Measurements from ENCODE around the gene ATF6. TPM values are rescaled to one million over a fixed set of nuclear protein-coding genes. Genes with fewer than 3 reads are reported as not detected.

The ATF6 gene
- polyA plus RNA-seq, 2 of the 4 experiments (the other 2 are of a cell fraction): 8.6 to 28.0 TPM

- DNase-seq (ENCODE audit: low read depth in 1 of 2, low spot score in 1 of 2) (no peak), FAIRE-seq (no peak), ATAC-seq (no peak)
- ChIA-PET CTCF (interaction anchor here (1.6 kb wide), 1 partner anchor 103 kb away, joined by 3 read pairs; no protein-coding TSS in a partner anchor), POLR2A (no interaction called here)
- no peak overlapping the region for H3K4me3 ChIP-seq
- H3K27ac ChIP-seq: no peak overlapping the region
- no peak overlapping the region for H3K4me2 ChIP-seq
- WGBS (ENCODE audit: missing lambda C conversion rate): 85% methylated on average over 3 of the region's 3 CpGs
- peaks cover 26% of the 10 kb centered on the region for H3K4me1 ChIP-seq
- H3K9me3 ChIP-seq: no peaks in the 10 kb centered on the region
- TF ChIP-seq BCL3 (IDR thresholded peaks at IDR 0.05) (no peak), EHMT2 (IDR thresholded peaks at IDR 0.05; ENCODE audit: low read depth) (no peak), E2F6 (IDR thresholded peaks at IDR 0.05; ENCODE audit: borderline replicate concordance, low read depth) (no peak), BHLHE40 (IDR thresholded peaks at IDR 0.05; ENCODE audit: low read depth, low read length) (no peak), HOXA7 (CRISPR knock-in tag; IDR thresholded peaks at IDR 0.05) (no peak), PHF8 (IDR thresholded peaks at IDR 0.05; ENCODE audit: borderline replicate concordance, low read depth) (no peak), ZNF302 (CRISPR knock-in tag; IDR thresholded peaks at IDR 0.05) (no peak), RARB (CRISPR knock-in tag; IDR thresholded peaks at IDR 0.05) (no peak), MYC (IDR thresholded peaks at IDR 0.05; ENCODE audit: borderline replicate concordance, low read length) (no peak), TFCP2L1 (CRISPR knock-in tag; IDR thresholded peaks at IDR 0.05) (no peak)
Measured at GRCh38 chr1:161887730-161888287, 121.7 kb downstream of the ATF6 start.

- DNase-seq (ENCODE audit: low read depth in 1 of 2, low spot score in 1 of 2) (no peak), ATAC-seq (no peak), FAIRE-seq (no peak)
- TF ChIP-seq EHF (CRISPR knock-in tag; IDR thresholded peaks at IDR 0.05): no peak
- POLR2A ChIA-PET: no interaction called here
- Histone ChIP-seq H3K4me2 (no peak overlapping the region), H3K27ac (no peak overlapping the region), H3K9me3 (no peaks in the 10 kb centered on the region), H3K4me1 (peaks cover 4% of the 10 kb centered on the region), H3K4me3 (no peak overlapping the region)
- CTCF ChIA-PET: interaction anchor here (1.0 to 2.2 kb wide), 3 partner anchors 9 to 15 kb away, joined by 3 to 8 read pairs (median 6); no protein-coding TSS in a partner anchor
- 95% methylated on average over 21 of the region's 22 CpGs for WGBS (ENCODE audit: missing lambda C conversion rate)
Measured at GRCh38 chr1:161890574-161890973, 124.5 kb downstream of the ATF6 start.

GRCh38 chr1:161899091-161899490, 133.0 kb downstream of the ATF6 start:
- DNase-seq (ENCODE audit: low read depth in 1 of 2, low spot score in 1 of 2): no peak
- Histone ChIP-seq H3K4me1 (no peaks in the 10 kb centered on the region), H3K27ac (no peak overlapping the region), H3K4me3 (no peak overlapping the region), H3K9me3 (no peaks in the 10 kb centered on the region), H3K4me2 (no peak overlapping the region)
- ChIA-PET POLR2A (no interaction called here), CTCF (interaction anchor here (1.1 to 1.5 kb wide), 2 partner anchors 9 to 106 kb away, joined by 3 to 4 read pairs; no protein-coding TSS in a partner anchor)
- 84% methylated on average over 2 of the region's 2 CpGs for WGBS (ENCODE audit: missing lambda C conversion rate)
- no peak for FAIRE-seq
- no peak for ATAC-seq
- TF ChIP-seq JUN (IDR thresholded peaks at IDR 0.05): no peak
- no peak for TF ChIP-seq HMGXB4 (CRISPR knock-in tag; IDR thresholded peaks at IDR 0.05; ENCODE audit: borderline replicate concordance)
- no peak for TF ChIP-seq FOSL2 (IDR thresholded peaks at IDR 0.05)
- TF ChIP-seq FOSL2 (CRISPR knock-in tag; IDR thresholded peaks at IDR 0.05): no peak
- TF ChIP-seq PHF8 (IDR thresholded peaks at IDR 0.05; ENCODE audit: borderline replicate concordance, low read depth): no peak
- TF ChIP-seq PBX3 (IDR thresholded peaks at IDR 0.05): no peak
- TF ChIP-seq BHLHE40 (IDR thresholded peaks at IDR 0.05; ENCODE audit: low read depth, low read length): no peak
- no peak for TF ChIP-seq FOXS1 (CRISPR knock-in tag; IDR thresholded peaks at IDR 0.05)
- TF ChIP-seq KDM5A (IDR thresholded peaks at IDR 0.05): no peak
